Prostate gland (tissue), 2 donors: ENCODE data around the gene CCS.
A peak's percentile ranks its signal among the peaks of the same experiment; 100 is the strongest.

Source experiments
- POLR2A ChIP-seq: fragments of 450-650 bp; IDR thresholded peaks from one replicate; pipeline ENCODE4 v1.6.1; 2016; ENCODE audit warnings: antibody characterized with exemption, mild to moderate bottlenecking
- POLR2AphosphoS5 ChIP-seq: sonication (generic); formaldehyde crosslinking; IDR thresholded peaks from one replicate; pipeline ENCODE4 v1.6.1; 2017; ENCODE audit warnings: antibody characterized with exemption
- TF ChIP-seq, protein P1 (sequence below), 4 experiments: fragments of 200-600 bp in 2 of 4; fragments of 450-650 bp in 2 of 4; sonication (generic) in 2 of 4; IDR thresholded peaks; 1 replicate in 3 of 4; 2 replicates in 1 of 4; pipeline ENCODE4 v1.5.1; 2016 to 2019; ENCODE audit warnings: antibody characterized with exemption in 4 of 4, mild to moderate bottlenecking in 2 of 4, moderate library complexity in 2 of 4

DNA sequence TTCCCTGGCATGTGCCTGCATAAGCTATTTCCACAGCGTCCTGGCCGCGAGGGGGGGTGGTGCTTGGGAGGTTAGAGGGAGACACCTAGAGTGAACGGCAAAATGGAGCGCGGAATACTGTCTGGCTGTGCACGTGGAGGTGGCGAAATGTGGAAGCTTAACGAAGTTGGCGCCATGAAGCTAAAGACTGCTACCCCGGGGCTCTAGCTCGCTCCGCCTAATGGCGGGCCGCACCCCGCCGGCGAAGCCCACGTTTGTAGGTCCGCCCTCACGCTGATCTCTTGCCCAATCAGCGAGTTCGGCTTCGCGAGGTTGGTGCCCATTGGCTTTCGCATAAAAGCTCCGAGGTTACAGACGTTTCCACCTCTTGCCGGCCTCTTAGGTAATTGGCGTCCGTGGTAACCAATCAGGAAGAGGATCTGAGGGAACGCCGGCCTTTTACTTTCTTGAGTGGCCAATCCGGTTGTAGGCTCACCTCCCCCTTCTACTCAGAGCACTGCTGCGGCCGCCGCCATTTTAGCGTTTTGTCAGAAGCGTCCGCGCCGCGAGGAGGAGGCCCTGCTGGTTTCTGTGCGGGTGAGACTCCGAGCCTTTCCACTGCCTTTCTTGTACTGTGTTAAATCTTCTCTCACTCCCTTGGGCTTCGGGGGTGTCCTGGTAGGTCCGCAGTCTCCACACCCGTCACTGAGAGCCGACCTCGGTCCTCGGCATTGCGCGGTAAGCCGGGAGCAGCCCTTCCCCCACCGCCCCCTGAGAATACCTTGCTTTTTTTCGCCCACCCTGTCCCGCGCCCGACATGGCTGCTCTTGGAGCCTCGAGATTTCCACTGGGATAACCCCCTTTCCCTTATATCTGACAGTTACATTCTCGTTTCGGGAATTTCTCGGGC, 45.4 kb downstream of the CCS start, which contains the start of gene RBM4:
- TF ChIP-seq, protein P1, sequence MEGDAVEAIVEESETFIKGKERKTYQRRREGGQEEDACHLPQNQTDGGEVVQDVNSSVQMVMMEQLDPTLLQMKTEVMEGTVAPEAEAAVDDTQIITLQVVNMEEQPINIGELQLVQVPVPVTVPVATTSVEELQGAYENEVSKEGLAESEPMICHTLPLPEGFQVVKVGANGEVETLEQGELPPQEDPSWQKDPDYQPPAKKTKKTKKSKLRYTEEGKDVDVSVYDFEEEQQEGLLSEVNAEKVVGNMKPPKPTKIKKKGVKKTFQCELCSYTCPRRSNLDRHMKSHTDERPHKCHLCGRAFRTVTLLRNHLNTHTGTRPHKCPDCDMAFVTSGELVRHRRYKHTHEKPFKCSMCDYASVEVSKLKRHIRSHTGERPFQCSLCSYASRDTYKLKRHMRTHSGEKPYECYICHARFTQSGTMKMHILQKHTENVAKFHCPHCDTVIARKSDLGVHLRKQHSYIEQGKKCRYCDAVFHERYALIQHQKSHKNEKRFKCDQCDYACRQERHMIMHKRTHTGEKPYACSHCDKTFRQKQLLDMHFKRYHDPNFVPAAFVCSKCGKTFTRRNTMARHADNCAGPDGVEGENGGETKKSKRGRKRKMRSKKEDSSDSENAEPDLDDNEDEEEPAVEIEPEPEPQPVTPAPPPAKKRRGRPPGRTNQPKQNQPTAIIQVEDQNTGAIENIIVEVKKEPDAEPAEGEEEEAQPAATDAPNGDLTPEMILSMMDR (IDR thresholded peaks at IDR 0.05), result peak in 3 of 4 experiments; percentile 12 to 31 (median 28)
- TF ChIP-seq POLR2A (peak; percentile 97), POLR2AphosphoS5 (peak; percentile 96)
